ENCODE results near the gene BHLHE40. TPM values are rescaled to one million over a fixed set of nuclear protein-coding genes. Genes with fewer than 3 reads are reported as not detected.

The BHLHE40 gene
- total and polyA plus RNA-seq, 10 of the 15 experiments (the other 5 are each of a cell fraction or from before 2014, with no cell fraction given): 25.2 to 106 (median 51.4) TPM

GRCh38 chr3:5011555-5012256 is 32.5 kb downstream of the BHLHE40 start (continued):
- TF ChIP-seq JUNB (IDR thresholded peaks at IDR 0.05): peak; percentile 47; the same call in 1 of the 2 replicates
- no peak for TF ChIP-seq KAT2A (conservative IDR thresholded peaks at IDR 0.05; ENCODE audit: control insufficient read depth, low read depth, low read length)
- 0 out of 2 replicates have a peak, but pooled peaks have one; percentile 45 for TF ChIP-seq CHD1 (IDR thresholded peaks at IDR 0.05; ENCODE audit: low read depth, low read length)
- TF ChIP-seq ZZZ3 (IDR thresholded peaks at IDR 0.05; ENCODE audit: control insufficient read depth, insufficient read length, low read depth): no peak
- peak; percentile 98 for TF ChIP-seq NBN (IDR thresholded peaks at IDR 0.05)
- TF ChIP-seq TCF7 (IDR thresholded peaks at IDR 0.05; ENCODE audit: borderline replicate concordance): no peak
- no peak for TF ChIP-seq HCFC1 (IDR thresholded peaks at IDR 0.05; ENCODE audit: low read length)
- TF ChIP-seq RUNX3 (IDR thresholded peaks at IDR 0.05; ENCODE audit: low read length): no peak
- no peak for TF ChIP-seq PBX3 (IDR thresholded peaks at IDR 0.05; ENCODE audit: insufficient replicate concordance, low read depth, low read length)
- TF ChIP-seq ZNF207 (IDR thresholded peaks at IDR 0.05; ENCODE audit: borderline replicate concordance): peak; percentile 40; the same call in 1 of the 2 replicates
- peak; percentile 72; the same call in 1 of the 2 replicates for TF ChIP-seq ESRRA (IDR thresholded peaks at IDR 0.05; ENCODE audit: low read length)
- TF ChIP-seq ZNF384 (IDR thresholded peaks at IDR 0.05; ENCODE audit: borderline replicate concordance, low read depth, low read length): no peak
- TF ChIP-seq SUZ12 (IDR thresholded peaks at IDR 0.05; ENCODE audit: unreplicated experiment): no peak
- TF ChIP-seq KLF5 (IDR thresholded peaks at IDR 0.05; ENCODE audit: partially characterized antibody): peak; percentile 53
- TF ChIP-seq HDGF (IDR thresholded peaks at IDR 0.05): peak; percentile 94
- TF ChIP-seq CREM (IDR thresholded peaks at IDR 0.05; ENCODE audit: low read depth): peak; percentile 90
- peak; percentile 85 for TF ChIP-seq ATF7 (IDR thresholded peaks at IDR 0.05; ENCODE audit: low read depth)
- TF ChIP-seq PAX8 (IDR thresholded peaks at IDR 0.05): no peak
- 0 out of 2 replicates have a peak, but pooled peaks have one; percentile 89 for TF ChIP-seq CHD4 (IDR thresholded peaks at IDR 0.05)
- TF ChIP-seq IRF4 (IDR thresholded peaks at IDR 0.05; ENCODE audit: low read depth, low read length): peak; percentile 81; the same call in 1 of the 2 replicates
- TF ChIP-seq NFIC (IDR thresholded peaks at IDR 0.05; ENCODE audit: low read depth, low read length): no peak
- peak; percentile 80 for TF ChIP-seq TBL1XR1 (IDR thresholded peaks at IDR 0.05; ENCODE audit: low read depth, low read length)
- no peak for TF ChIP-seq EZH2 (IDR thresholded peaks at IDR 0.05; ENCODE audit: borderline replicate concordance, control insufficient read depth, low read depth, low read length)
- 0 out of 2 replicates have a peak, but pooled peaks have one; percentile 43 for TF ChIP-seq POLR2AphosphoS2 (IDR thresholded peaks at IDR 0.05; ENCODE audit: low read depth, low read length)
- TF ChIP-seq NFYA (IDR thresholded peaks at IDR 0.05; ENCODE audit: borderline replicate concordance, low read depth, low read length): no peak
- TF ChIP-seq MYC (IDR thresholded peaks at IDR 0.05; ENCODE audit: insufficient read depth, insufficient read length, insufficient replicate concordance, low read length, severe bottlenecking): peak; percentile 58
- peak; percentile 98 for TF ChIP-seq NR2F1 (conservative IDR thresholded peaks at IDR 0.05)
- TF ChIP-seq RAD51 (IDR thresholded peaks at IDR 0.05): no peak
- TF ChIP-seq PKNOX1 (IDR thresholded peaks at IDR 0.05): peak; percentile 71
- peak; percentile 79; the same call in 1 of the 2 replicates for TF ChIP-seq BMI1 (IDR thresholded peaks at IDR 0.05; ENCODE audit: borderline replicate concordance)
- TF ChIP-seq SRF (IDR thresholded peaks at IDR 0.05; ENCODE audit: low read depth in 2 of 2, low read length in 2 of 2): no peak
- peak; percentile 41; the same call in 1 of the 2 replicates for TF ChIP-seq SMARCA5 (IDR thresholded peaks at IDR 0.05)
- no peak for TF ChIP-seq SREBF1 (IDR thresholded peaks at IDR 0.05; ENCODE audit: low read length)
- TF ChIP-seq DPF2 (IDR thresholded peaks at IDR 0.05): peak; percentile 97

Measured in GM12878 (cell line).